Natural killer cell (primary cell): Measurements from ENCODE around the gene MMEL1. TPM values are rescaled to one million over a fixed set of nuclear protein-coding genes. Genes with fewer than 3 reads are reported as not detected.
"Not testable (repeated sequence)": the region's sequence is repeated elsewhere in the genome, so short reads cannot be mapped to it uniquely, and the experiment has no call there.

Experiments
- ATAC-seq, 3 donors: fragments of 150-1000 bp in 2 of 3; fragments of 200-7000 bp in 1 of 3; cut with Tn5 transposase; 1 replicate in 1 of 3; 2 replicates in 2 of 3; pipeline ENCODE4 v1.10.0; 2021; ENCODE audit warnings: mild to moderate bottlenecking in 2 of 3, moderate library complexity in 2 of 3
- DNase-seq, 2 donors: peaks; one replicate each; pipeline versions ENCODE4 v3.0.0 to v3.0.0-alpha.2; 2013 to 2021; ENCODE audit warnings: mixed read lengths in 1 of 2
- H3K27ac ChIP-seq: one replicate; pipeline ENCODE4 v1.5.1; 2013; ENCODE audit warnings: mild to moderate bottlenecking, low read length
- H3K27me3 ChIP-seq: one replicate; pipeline ENCODE4 v1.6.1; 2013; ENCODE audit warnings: low read length; ENCODE audit not compliant: control insufficient read depth, insufficient read depth
- H3K36me3 ChIP-seq: one replicate; pipeline ENCODE4 v1.6.1; 2013; ENCODE audit warnings: low read length; ENCODE audit not compliant: control insufficient read depth, insufficient read depth
- H3K4me1 ChIP-seq: one replicate; pipeline ENCODE4 v1.6.1; 2013; ENCODE audit warnings: low read length; ENCODE audit not compliant: control insufficient read depth, insufficient read depth
- H3K4me3 ChIP-seq: one replicate; pipeline ENCODE4 v1.5.1; 2013; ENCODE audit warnings: low read length
- H3K9me3 ChIP-seq: one replicate; pipeline ENCODE4 v1.6.1; 2013; ENCODE audit warnings: low read length; ENCODE audit not compliant: control insufficient read depth, insufficient read depth
- H3K27ac Mint-ChIP-seq, 2 donors: one replicate each; pipeline ENCODE4 v1.8.0; 2022; ENCODE audit warnings: mild to moderate bottlenecking in 2 of 2, mixed read lengths in 2 of 2, moderate library complexity in 1 of 2
- H3K27me3 Mint-ChIP-seq, 2 donors: one replicate each; pipeline ENCODE4 v1.8.0; 2022; ENCODE audit warnings: low read depth in 2 of 2, mixed read lengths in 2 of 2
- H3K36me3 Mint-ChIP-seq: one replicate; pipeline ENCODE4 v1.8.0; 2022; ENCODE audit warnings: mixed read lengths
- H3K4me1 Mint-ChIP-seq, 2 donors: one replicate each; pipeline ENCODE4 v1.8.0; 2022; ENCODE audit warnings: mixed read lengths in 2 of 2
- H3K4me3 Mint-ChIP-seq: one replicate; pipeline ENCODE4 v1.8.0; 2022; ENCODE audit warnings: mild to moderate bottlenecking, moderate library complexity, mixed read lengths
- H3K9me3 Mint-ChIP-seq, 2 donors: one replicate each; pipeline ENCODE4 v1.8.0; 2022; ENCODE audit warnings: mixed read lengths in 2 of 2
- WGBS: methylation state at CpG from one replicate; pipeline ENCODE4 v1.1.7; 2013; ENCODE audit warnings: missing lambda C conversion rate; ENCODE audit not compliant: insufficient coverage; 5-methylcytosine and 5-hydroxymethylcytosine counted together
- intact Hi-C: fragments of 100-400 bp; cut with micrococcal nuclease; formaldehyde crosslinking; loops from one replicate; pipeline ENCODE4 v1.14.2; 2022
- total RNA-seq, 4 donors: library from RNA; stranded (reverse); fragments of 120-200 nt in 1 of 4; gene quantifications; one replicate each; pipeline versions ENCODE4 v1.2.3 to v1.2.4, GENCODE V29; 2013 to 2022
- TF ChIP-seq, protein P1 (sequence below): fragments of 200-600 bp; IDR thresholded peaks from one replicate; pipeline ENCODE4 v1.8.0; 2022; ENCODE audit warnings: antibody characterized with exemption

The MMEL1 gene
- total RNA-seq, result 1 to 10 TPM in 2 of 3 donors, not detected in 1; 1.3 to 2.0 TPM
- total RNA-seq (2013), result 1.1 TPM

GRCh38 chr1:2632561-2633361, at the start of gene MMEL1:
TSS of gene MMEL1 (minus strand) at chr1:2633016. CDS start at chr1:2629484, 3,532 bp downstream.
- ATAC-seq (no peak), DNase-seq (no peak)
- intact Hi-C loops, result no loop called here
- Histone ChIP-seq H3K36me3 (no peaks in the 10 kb centered on the region), H3K4me3 (no peak within 1 kb of the TSS), H3K27me3 (peaks cover 15% of the 10 kb centered on the region), H3K4me1 (peaks cover 5% of the 10 kb centered on the region), H3K9me3 (peaks cover 5% of the 10 kb centered on the region), H3K27ac (no peak within 1 kb of the TSS)
- no peaks in the 10 kb centered on the region for H3K36me3 Mint-ChIP-seq
- whole genome bisulfite sequencing, result 65% methylated on average over 15 of the region's 16 CpGs
- H3K27me3 Mint-ChIP-seq, result peaks cover 0 to 11% of the 10 kb centered on the region in 2 donors
- no peak within 1 kb of the TSS for H3K4me3 Mint-ChIP-seq
- H3K4me1 Mint-ChIP-seq, result no peaks in the 10 kb centered on the region
- TF ChIP-seq, protein P1, sequence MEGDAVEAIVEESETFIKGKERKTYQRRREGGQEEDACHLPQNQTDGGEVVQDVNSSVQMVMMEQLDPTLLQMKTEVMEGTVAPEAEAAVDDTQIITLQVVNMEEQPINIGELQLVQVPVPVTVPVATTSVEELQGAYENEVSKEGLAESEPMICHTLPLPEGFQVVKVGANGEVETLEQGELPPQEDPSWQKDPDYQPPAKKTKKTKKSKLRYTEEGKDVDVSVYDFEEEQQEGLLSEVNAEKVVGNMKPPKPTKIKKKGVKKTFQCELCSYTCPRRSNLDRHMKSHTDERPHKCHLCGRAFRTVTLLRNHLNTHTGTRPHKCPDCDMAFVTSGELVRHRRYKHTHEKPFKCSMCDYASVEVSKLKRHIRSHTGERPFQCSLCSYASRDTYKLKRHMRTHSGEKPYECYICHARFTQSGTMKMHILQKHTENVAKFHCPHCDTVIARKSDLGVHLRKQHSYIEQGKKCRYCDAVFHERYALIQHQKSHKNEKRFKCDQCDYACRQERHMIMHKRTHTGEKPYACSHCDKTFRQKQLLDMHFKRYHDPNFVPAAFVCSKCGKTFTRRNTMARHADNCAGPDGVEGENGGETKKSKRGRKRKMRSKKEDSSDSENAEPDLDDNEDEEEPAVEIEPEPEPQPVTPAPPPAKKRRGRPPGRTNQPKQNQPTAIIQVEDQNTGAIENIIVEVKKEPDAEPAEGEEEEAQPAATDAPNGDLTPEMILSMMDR, result no peak
- no peaks in the 10 kb centered on the region for H3K9me3 Mint-ChIP-seq
- H3K27ac Mint-ChIP-seq, result no peak within 1 kb of the TSS

GRCh38 chr1:2676726-2677125, 43.9 kb upstream of the MMEL1 start:
- H3K27me3 Mint-ChIP-seq, H3K27ac ChIP-seq, H3K9me3 ChIP-seq, H3K4me3 ChIP-seq, ATAC-seq, H3K36me3 Mint-ChIP-seq, H3K4me1 Mint-ChIP-seq, DNase-seq, H3K4me1 ChIP-seq, H3K9me3 Mint-ChIP-seq, H3K36me3 ChIP-seq, H3K27ac Mint-ChIP-seq, H3K27me3 ChIP-seq, H3K4me3 Mint-ChIP-seq, intact Hi-C loops: not testable (repeated sequence)
- WGBS, result no CpG with 5 or more reads among the region's 10 CpGs

- H3K9me3 Mint-ChIP-seq, H3K36me3 ChIP-seq, H3K27me3 Mint-ChIP-seq, H3K27me3 ChIP-seq, H3K9me3 ChIP-seq, H3K4me3 Mint-ChIP-seq, H3K4me1 Mint-ChIP-seq, H3K36me3 Mint-ChIP-seq, ATAC-seq, H3K27ac Mint-ChIP-seq, H3K4me3 ChIP-seq, H3K27ac ChIP-seq, intact Hi-C loops, H3K4me1 ChIP-seq: not testable (repeated sequence)
- 44% methylated on average over 4 of the region's 11 CpGs for WGBS
- DNase-seq, result peak in 1 of 2 donors; percentile 39
These were observed 38.8 kb upstream of the MMEL1 start for GRCh38 chr1:2671656-2672055.

DNA sequence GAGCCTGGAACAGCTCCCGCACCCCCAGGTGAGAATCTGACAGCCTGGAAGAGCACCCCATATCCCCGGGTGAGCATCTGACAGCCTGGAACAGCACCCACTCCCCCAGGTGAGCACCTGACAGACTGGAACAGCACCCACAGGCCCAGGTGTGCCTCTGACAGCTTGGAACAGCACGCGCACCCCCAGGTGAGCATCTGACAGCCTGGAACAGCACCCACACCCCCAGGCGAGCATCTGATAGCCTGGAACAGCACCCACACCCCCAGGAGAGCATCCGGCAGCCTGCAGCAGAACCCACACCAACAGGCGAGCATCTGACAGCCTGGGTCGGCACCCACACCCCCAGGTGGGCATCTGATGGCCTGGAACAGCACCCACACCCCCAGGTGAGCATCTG, 27.0 kb upstream of the MMEL1 start:
- H3K36me3 ChIP-seq, H3K9me3 Mint-ChIP-seq, ATAC-seq, H3K36me3 Mint-ChIP-seq, H3K27ac ChIP-seq, H3K9me3 ChIP-seq, H3K27me3 Mint-ChIP-seq, intact Hi-C loops, H3K4me3 Mint-ChIP-seq, H3K4me1 ChIP-seq, H3K27me3 ChIP-seq, H3K4me1 Mint-ChIP-seq, H3K4me3 ChIP-seq, H3K27ac Mint-ChIP-seq: not testable (repeated sequence)
- DNase-seq, result peak in 1 of 2 donors; percentile 53
- 38% methylated on average over 3 of the region's 8 CpGs for WGBS

DNA sequence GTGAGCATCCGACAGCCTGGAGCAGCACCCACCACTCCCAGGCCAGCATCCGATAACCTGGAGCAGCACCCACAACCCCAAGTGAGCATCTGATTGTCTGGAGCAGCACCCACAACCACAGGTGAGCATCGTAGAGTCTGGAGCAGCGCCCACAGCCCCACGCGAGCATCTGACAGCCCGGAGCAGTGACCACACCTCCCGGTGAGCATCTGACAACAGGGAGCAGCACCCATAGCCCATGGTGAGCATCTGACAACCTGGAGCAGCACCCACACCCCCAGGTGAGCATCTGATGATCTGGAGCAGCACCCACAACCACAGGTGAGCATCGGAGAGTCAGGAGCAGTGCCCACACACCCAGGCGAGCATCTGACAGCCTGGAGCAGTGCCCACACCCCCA, 25.1 kb upstream of the MMEL1 start:
- H3K36me3 ChIP-seq, H3K4me3 Mint-ChIP-seq, H3K4me1 ChIP-seq, H3K9me3 Mint-ChIP-seq, H3K27ac ChIP-seq, H3K9me3 ChIP-seq, ATAC-seq, H3K4me3 ChIP-seq, intact Hi-C loops, H3K27ac Mint-ChIP-seq, H3K36me3 Mint-ChIP-seq: not testable (repeated sequence)
- WGBS, result 79% methylated on average over 6 of the region's 10 CpGs
- Mint-ChIP-seq H3K27me3 (peaks cover 20 to 21% of the 10 kb centered on the region in 2 donors), H3K4me1 (peaks cover 0 to 19% of the 10 kb centered on the region in 2 donors)
- peak in 1 of 2 donors; percentile 47 for DNase-seq
- peaks cover 15% of the 10 kb centered on the region for H3K27me3 ChIP-seq

- H3K9me3 ChIP-seq, H3K4me3 Mint-ChIP-seq, H3K36me3 Mint-ChIP-seq, H3K36me3 ChIP-seq, H3K27ac ChIP-seq, H3K27ac Mint-ChIP-seq, H3K4me3 ChIP-seq, H3K9me3 Mint-ChIP-seq, H3K4me1 ChIP-seq, intact Hi-C loops, ATAC-seq: not testable (repeated sequence)
- peaks cover 0 to 19% of the 10 kb centered on the region in 2 donors for H3K4me1 Mint-ChIP-seq
- peaks cover 21% of the 10 kb centered on the region for H3K27me3 ChIP-seq
- 45% methylated on average over 4 of the region's 12 CpGs for WGBS
- peak in 1 of 2 donors; percentile 50 for DNase-seq
- peaks cover 21 to 29% of the 10 kb centered on the region in 2 donors for H3K27me3 Mint-ChIP-seq
These were observed 24.3 kb upstream of the MMEL1 start for GRCh38 chr1:2657124-2657523.

GRCh38 chr1:2655598-2656434, 23.0 kb upstream of the MMEL1 start:
- H3K36me3 ChIP-seq, intact Hi-C loops, H3K27ac Mint-ChIP-seq, H3K9me3 Mint-ChIP-seq, H3K4me3 Mint-ChIP-seq, H3K36me3 Mint-ChIP-seq, H3K4me3 ChIP-seq, ATAC-seq, H3K27ac ChIP-seq, H3K9me3 ChIP-seq, DNase-seq, H3K4me1 ChIP-seq: not testable (repeated sequence)
- peaks cover 28% of the 10 kb centered on the region for H3K27me3 ChIP-seq
- peaks cover 21 to 37% of the 10 kb centered on the region in 2 donors for H3K27me3 Mint-ChIP-seq
- 39% methylated on average over 15 of the region's 16 CpGs for WGBS
- peaks cover 0 to 19% of the 10 kb centered on the region in 2 donors for H3K4me1 Mint-ChIP-seq
